Measurements from ENCODE around the gene ISOC1. TPM values are rescaled to one million over a fixed set of nuclear protein-coding genes. Genes with fewer than 3 reads are reported as not detected.

ISOC1 gene
- total RNA-seq, 5 donors from 2014 or later (not counting 1 experiment from before 2014, with no cell fraction given), result 9.2 to 16.5 (median 13.6) TPM

DNA sequence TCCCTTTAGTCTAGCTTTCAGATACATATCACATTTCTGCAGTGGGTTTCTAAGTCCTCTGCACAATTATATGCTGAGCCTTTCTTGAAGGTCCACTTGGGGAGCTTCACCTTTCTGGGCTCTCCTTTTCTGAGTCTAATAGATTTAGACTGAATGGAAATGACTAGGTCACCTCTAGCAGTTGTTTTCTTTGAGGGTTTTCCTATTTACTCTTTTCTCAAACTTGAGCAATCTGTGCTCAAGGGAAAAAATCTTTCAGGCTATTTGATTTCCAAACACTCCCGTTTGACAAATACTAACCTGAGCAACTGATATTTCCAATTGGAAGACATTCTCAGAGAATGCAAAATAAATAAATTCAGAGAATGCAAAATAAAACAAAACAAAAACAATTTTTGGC, 39.0 kb downstream of the ISOC1 start:
- Histone ChIP-seq H3K36me3 (ENCODE audit: control insufficient read depth in 2 of 2, extremely low read depth in 1 of 2, insufficient read depth in 1 of 2, low read length in 1 of 2) (no peaks in the 10 kb centered on the region), H3K4me1 (ENCODE audit: control insufficient read depth in 1 of 2, extremely low read depth in 1 of 2, insufficient read depth in 2 of 2, low read length in 2 of 2) (no peaks in the 10 kb centered on the region), H3K4me3 (ENCODE audit: control insufficient read depth in 1 of 2, extremely low read depth in 1 of 2, low read length in 1 of 2) (no peak overlapping the region), H3K27ac (ENCODE audit: low read length) (no peak overlapping the region), H3K9me3 (no peaks in the 10 kb centered on the region), H3K27me3 (replicated peaks in 1 of 2; ENCODE audit: control insufficient read depth in 2 of 2, extremely low read depth in 1 of 2, insufficient read depth in 2 of 2, low read length in 1 of 2) (no peaks in the 10 kb centered on the region)
- WGBS (ENCODE audit: insufficient coverage), result no CpG with 5 or more reads among the region's 1 CpG
- no peaks in the 10 kb centered on the region for H3K9me3 Mint-ChIP-seq
- no peaks in the 10 kb centered on the region for H3K4me1 Mint-ChIP-seq
- no peaks in the 10 kb centered on the region for H3K36me3 Mint-ChIP-seq
- no peak overlapping the region for H3K4me3 Mint-ChIP-seq
- DNase-seq, result no peak
- ChIA-PET POLR2A (no interaction called here), CTCF (no interaction called here)
- peaks cover 0 to 3% of the 10 kb centered on the region in 2 donors for H3K27me3 Mint-ChIP-seq
- no peak overlapping the region for H3K27ac Mint-ChIP-seq
- no peak for ATAC-seq (replicated peaks in 1 of 4)

DNA sequence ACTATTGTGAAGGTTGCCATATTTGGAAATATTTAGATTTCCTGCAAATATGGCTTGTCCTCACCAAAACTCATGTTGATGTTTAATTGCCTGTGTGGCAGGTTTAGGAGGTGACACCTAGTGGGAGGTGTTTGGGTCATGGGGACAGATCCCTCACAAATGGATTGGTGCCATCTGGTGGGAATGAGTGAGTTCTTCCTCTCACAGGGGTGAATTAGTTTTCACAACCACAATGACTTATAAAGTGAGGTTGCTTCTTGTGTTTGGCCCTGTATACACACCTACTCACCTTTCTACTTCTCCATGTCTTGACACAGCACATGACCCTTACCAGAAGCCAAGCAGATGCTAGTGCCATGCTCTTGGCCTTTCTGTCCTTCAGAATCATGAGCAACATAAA, 41.1 kb downstream of the ISOC1 start:
- no peaks in the 10 kb centered on the region for H3K9me3 ChIP-seq
- DNase-seq, result peak in 3 of 35 experiments; percentile 1 to 40 (median 8)
- no peaks in the 10 kb centered on the region for H3K4me1 Mint-ChIP-seq
- H3K27ac ChIP-seq (ENCODE audit: low read length), result no peak overlapping the region
- no peaks in the 10 kb centered on the region for H3K36me3 Mint-ChIP-seq
- no peaks in the 10 kb centered on the region for H3K27me3 ChIP-seq (replicated peaks in 1 of 2; ENCODE audit: control insufficient read depth in 2 of 2, extremely low read depth in 1 of 2, insufficient read depth in 2 of 2, low read length in 1 of 2)
- H3K9me3 Mint-ChIP-seq, result no peaks in the 10 kb centered on the region
- H3K27ac Mint-ChIP-seq, result no peak overlapping the region
- ChIA-PET POLR2A (no interaction called here), CTCF (interaction anchor here (1.0 to 1.3 kb wide), 2 partner anchors 10 to 231 kb away, joined by 3 to 4 read pairs; no protein-coding TSS in a partner anchor)
- no peak overlapping the region for H3K4me3 Mint-ChIP-seq
- peaks cover 0 to 3% of the 10 kb centered on the region in 2 donors for H3K27me3 Mint-ChIP-seq
- no peaks in the 10 kb centered on the region for H3K4me1 ChIP-seq (ENCODE audit: control insufficient read depth in 1 of 2, extremely low read depth in 1 of 2, insufficient read depth in 2 of 2, low read length in 2 of 2)
- H3K36me3 ChIP-seq (ENCODE audit: control insufficient read depth in 2 of 2, extremely low read depth in 1 of 2, insufficient read depth in 1 of 2, low read length in 1 of 2), result no peaks in the 10 kb centered on the region
- no peak overlapping the region for H3K4me3 ChIP-seq (ENCODE audit: control insufficient read depth in 1 of 2, extremely low read depth in 1 of 2, low read length in 1 of 2)
- ATAC-seq (replicated peaks in 1 of 4), result peak in 1 of 4 experiments; percentile 36

DNA sequence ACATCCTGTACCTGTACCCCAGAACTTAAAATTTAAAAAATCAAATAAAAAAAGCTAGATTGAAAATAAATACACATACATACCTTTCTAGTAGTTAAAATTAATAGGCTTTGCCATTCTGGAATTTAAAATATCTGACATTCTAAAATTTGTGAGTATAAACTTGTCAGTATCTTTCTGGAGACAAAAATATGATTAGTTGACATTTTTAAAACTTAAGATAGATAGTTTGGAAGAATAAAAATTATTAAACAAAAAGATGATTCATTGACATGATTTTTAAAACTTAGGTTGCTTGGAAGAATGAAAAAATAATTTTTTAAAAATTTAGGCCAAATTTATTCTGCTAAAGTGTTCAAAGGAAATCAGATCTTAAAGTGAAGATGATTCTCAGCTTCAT, 43.1 kb downstream of the ISOC1 start:
- no peaks in the 10 kb centered on the region for H3K4me1 ChIP-seq (ENCODE audit: control insufficient read depth in 1 of 2, extremely low read depth in 1 of 2, insufficient read depth in 2 of 2, low read length in 2 of 2)
- no peak overlapping the region for H3K4me3 ChIP-seq (ENCODE audit: control insufficient read depth in 1 of 2, extremely low read depth in 1 of 2, low read length in 1 of 2)
- no peak overlapping the region for H3K27ac ChIP-seq (ENCODE audit: low read length)
- no peaks in the 10 kb centered on the region for H3K36me3 Mint-ChIP-seq
- ATAC-seq (replicated peaks in 1 of 4) (no peak), DNase-seq (no peak)
- POLR2A ChIA-PET, result no interaction called here
- no peaks in the 10 kb centered on the region for H3K9me3 ChIP-seq
- H3K27me3 ChIP-seq (replicated peaks in 1 of 2; ENCODE audit: control insufficient read depth in 2 of 2, extremely low read depth in 1 of 2, insufficient read depth in 2 of 2, low read length in 1 of 2), result no peaks in the 10 kb centered on the region
- no peaks in the 10 kb centered on the region for H3K36me3 ChIP-seq (ENCODE audit: control insufficient read depth in 2 of 2, extremely low read depth in 1 of 2, insufficient read depth in 1 of 2, low read length in 1 of 2)
- H3K27me3 Mint-ChIP-seq, result peaks cover 0 to 6% of the 10 kb centered on the region in 2 donors
- H3K4me1 Mint-ChIP-seq, result no peaks in the 10 kb centered on the region
- H3K27ac Mint-ChIP-seq, result no peak overlapping the region
- H3K4me3 Mint-ChIP-seq, result no peak overlapping the region
- CTCF ChIA-PET, result interaction anchor here in 1 of 2 donors (1.1 kb wide), 1 partner anchor 11 kb away, joined by 3 read pairs; no protein-coding TSS in a partner anchor
- no peaks in the 10 kb centered on the region for H3K9me3 Mint-ChIP-seq

DNA sequence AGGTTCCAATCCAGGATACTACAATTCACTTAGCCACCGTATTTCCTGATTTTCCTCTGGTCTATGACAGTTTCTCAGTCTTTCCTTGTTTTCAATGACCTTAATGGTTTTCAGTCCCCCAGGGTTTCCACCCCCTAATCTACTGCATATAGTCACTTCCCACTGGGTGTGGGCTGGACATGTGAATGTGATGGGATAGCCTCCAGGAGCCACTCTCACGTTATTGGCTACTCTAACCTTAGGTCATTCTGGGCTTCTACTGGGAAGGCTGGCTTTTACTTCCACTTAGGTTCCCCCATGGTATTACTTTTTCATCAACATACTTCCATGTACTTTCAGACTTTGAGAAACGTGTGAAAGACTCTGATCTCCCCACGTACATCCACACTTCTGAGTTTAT, 46.5 kb downstream of the ISOC1 start:
- CTCF ChIA-PET, result no interaction called here
- WGBS (ENCODE audit: insufficient coverage), result 82% methylated on average over 2 of the region's 4 CpGs
- no peaks in the 10 kb centered on the region for H3K4me1 Mint-ChIP-seq

DNA sequence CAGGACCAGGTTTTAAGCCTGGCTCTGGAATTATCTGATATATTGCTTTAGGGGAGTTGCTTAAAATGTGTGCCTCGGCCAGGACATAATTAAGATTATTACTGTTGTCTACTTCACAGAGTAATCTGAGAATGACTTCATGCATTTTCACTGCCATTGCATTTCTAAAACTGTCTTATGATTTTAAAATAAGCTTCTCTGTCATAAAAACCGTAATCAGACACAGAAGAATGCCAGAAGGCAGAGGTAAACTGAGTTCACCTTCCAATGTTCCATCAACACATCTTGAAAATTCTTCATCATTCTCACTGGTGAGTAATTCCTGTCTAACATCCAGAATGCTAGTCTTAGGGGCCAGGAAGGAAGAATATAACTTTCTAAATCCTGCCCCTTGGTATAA, 47.1 kb downstream of the ISOC1 start:
- Histone ChIP-seq H3K9me3 (no peaks in the 10 kb centered on the region), H3K27ac (ENCODE audit: low read length) (no peak overlapping the region), H3K4me1 (ENCODE audit: control insufficient read depth in 1 of 2, extremely low read depth in 1 of 2, insufficient read depth in 2 of 2, low read length in 2 of 2) (no peaks in the 10 kb centered on the region), H3K4me3 (ENCODE audit: control insufficient read depth in 1 of 2, extremely low read depth in 1 of 2, low read length in 1 of 2) (no peak overlapping the region), H3K36me3 (ENCODE audit: control insufficient read depth in 2 of 2, extremely low read depth in 1 of 2, insufficient read depth in 1 of 2, low read length in 1 of 2) (no peaks in the 10 kb centered on the region), H3K27me3 (replicated peaks in 1 of 2; ENCODE audit: control insufficient read depth in 2 of 2, extremely low read depth in 1 of 2, insufficient read depth in 2 of 2, low read length in 1 of 2) (no peaks in the 10 kb centered on the region)
- no peak for ATAC-seq (replicated peaks in 1 of 4)
- Mint-ChIP-seq H3K27me3 (peaks cover 0 to 3% of the 10 kb centered on the region in 2 donors), H3K27ac (no peak overlapping the region), H3K4me1 (no peaks in the 10 kb centered on the region), H3K36me3 (no peaks in the 10 kb centered on the region), H3K4me3 (no peak overlapping the region), H3K9me3 (no peaks in the 10 kb centered on the region)
- 33% methylated on average over 1 of the region's 2 CpGs for WGBS (ENCODE audit: insufficient coverage)
- POLR2A ChIA-PET, result no interaction called here
- DNase-seq, result no peak
- CTCF ChIA-PET, result no interaction called here

More for the DNA sequence above, 46.5 kb downstream of the ISOC1 start:
- POLR2A ChIA-PET, result no interaction called here
- Histone ChIP-seq H3K9me3 (no peaks in the 10 kb centered on the region), H3K27me3 (replicated peaks in 1 of 2; ENCODE audit: control insufficient read depth in 2 of 2, extremely low read depth in 1 of 2, insufficient read depth in 2 of 2, low read length in 1 of 2) (no peaks in the 10 kb centered on the region), H3K27ac (ENCODE audit: low read length) (no peak overlapping the region), H3K4me1 (ENCODE audit: control insufficient read depth in 1 of 2, extremely low read depth in 1 of 2, insufficient read depth in 2 of 2, low read length in 2 of 2) (no peaks in the 10 kb centered on the region), H3K36me3 (ENCODE audit: control insufficient read depth in 2 of 2, extremely low read depth in 1 of 2, insufficient read depth in 1 of 2, low read length in 1 of 2) (no peaks in the 10 kb centered on the region), H3K4me3 (ENCODE audit: control insufficient read depth in 1 of 2, extremely low read depth in 1 of 2, low read length in 1 of 2) (no peak overlapping the region)
- Mint-ChIP-seq H3K36me3 (no peaks in the 10 kb centered on the region), H3K27me3 (peaks cover 0 to 3% of the 10 kb centered on the region in 2 donors), H3K9me3 (no peaks in the 10 kb centered on the region), H3K27ac (no peak overlapping the region), H3K4me3 (no peak overlapping the region)
- ATAC-seq (replicated peaks in 1 of 4) (no peak), DNase-seq (no peak)

DNA sequence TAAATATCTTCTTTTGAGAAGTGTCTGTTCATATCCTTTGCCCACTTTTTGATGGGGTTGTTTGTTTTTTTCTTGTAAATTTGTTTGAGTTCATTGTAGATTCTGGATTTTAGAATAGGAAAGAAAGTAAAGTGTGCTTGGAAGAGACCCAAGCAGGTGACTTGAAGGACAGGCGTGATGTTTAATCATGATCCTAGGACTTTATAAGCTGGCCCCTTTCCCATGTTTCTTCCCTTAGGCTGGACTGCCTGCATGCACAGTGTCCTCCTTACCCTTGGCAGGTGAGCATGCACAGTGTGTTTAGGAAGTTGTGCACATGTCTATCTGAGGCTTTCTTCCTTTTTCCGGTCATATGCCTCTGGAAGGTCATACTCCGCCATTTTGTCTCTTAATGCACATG, 61.3 kb downstream of the ISOC1 start:
- Mint-ChIP-seq H3K4me3 (no peak overlapping the region), H3K9me3 (peaks cover 0 to 8% (median 4%) of the 10 kb centered on the region in 3 donors), H3K27ac (no peak overlapping the region), H3K4me1 (no peaks in the 10 kb centered on the region), H3K36me3 (peaks cover 9% of the 10 kb centered on the region), H3K27me3 (peaks cover 0 to 2% of the 10 kb centered on the region in 2 donors)
- 92% methylated on average over 3 of the region's 3 CpGs for whole genome bisulfite sequencing (ENCODE audit: insufficient coverage)
- ATAC-seq (replicated peaks in 1 of 4), result no peak
- ChIA-PET POLR2A (no interaction called here), CTCF (no interaction called here)
- Histone ChIP-seq H3K27me3 (replicated peaks in 1 of 2; ENCODE audit: control insufficient read depth in 2 of 2, extremely low read depth in 1 of 2, insufficient read depth in 2 of 2, low read length in 1 of 2) (no peaks in the 10 kb centered on the region), H3K9me3 (no peaks in the 10 kb centered on the region), H3K4me1 (ENCODE audit: control insufficient read depth in 1 of 2, extremely low read depth in 1 of 2, insufficient read depth in 2 of 2, low read length in 2 of 2) (no peaks in the 10 kb centered on the region), H3K4me3 (ENCODE audit: control insufficient read depth in 1 of 2, extremely low read depth in 1 of 2, low read length in 1 of 2) (no peak overlapping the region), H3K36me3 (ENCODE audit: control insufficient read depth in 2 of 2, extremely low read depth in 1 of 2, insufficient read depth in 1 of 2, low read length in 1 of 2) (no peaks in the 10 kb centered on the region), H3K27ac (ENCODE audit: low read length) (no peak overlapping the region)
- DNase-seq, result no peak

DNA sequence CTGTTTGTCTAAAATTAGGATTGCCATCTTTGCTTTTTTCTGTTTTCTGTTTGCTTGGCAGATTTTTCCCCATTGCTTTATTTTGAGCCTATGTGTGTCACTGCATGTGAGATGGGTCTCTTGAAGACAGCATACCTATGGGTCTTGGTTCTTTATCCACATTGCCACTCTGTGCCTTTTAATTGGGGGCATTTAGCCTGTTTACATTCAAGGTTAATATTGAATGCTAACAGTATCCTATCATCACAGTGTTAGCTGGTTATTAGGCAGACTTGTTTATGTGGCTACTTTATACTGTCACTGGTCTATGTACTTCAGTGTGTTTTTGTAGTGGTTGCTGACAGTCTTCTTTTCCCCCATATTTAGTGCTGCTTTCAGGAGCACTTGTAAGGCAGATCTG, 67.3 kb downstream of the ISOC1 start:
- DNase-seq (no peak), ATAC-seq (replicated peaks in 1 of 4) (no peak)
- no peaks in the 10 kb centered on the region for H3K36me3 ChIP-seq (ENCODE audit: control insufficient read depth in 2 of 2, extremely low read depth in 1 of 2, insufficient read depth in 1 of 2, low read length in 1 of 2)
- no peaks in the 10 kb centered on the region for H3K4me1 Mint-ChIP-seq
- peaks cover 0 to 3% of the 10 kb centered on the region in 2 donors for H3K27me3 Mint-ChIP-seq
- H3K27ac Mint-ChIP-seq, result no peak overlapping the region
- peaks cover 15% of the 10 kb centered on the region for H3K36me3 Mint-ChIP-seq
- H3K4me3 Mint-ChIP-seq, result no peak overlapping the region
- H3K4me3 ChIP-seq (ENCODE audit: control insufficient read depth in 1 of 2, extremely low read depth in 1 of 2, low read length in 1 of 2), result no peak overlapping the region
- no peak overlapping the region for H3K27ac ChIP-seq (ENCODE audit: low read length)
- peaks cover 2% of the 10 kb centered on the region for H3K9me3 ChIP-seq
- CTCF ChIA-PET, result no interaction called here
- no peaks in the 10 kb centered on the region for H3K4me1 ChIP-seq (ENCODE audit: control insufficient read depth in 1 of 2, extremely low read depth in 1 of 2, insufficient read depth in 2 of 2, low read length in 2 of 2)
- peaks cover 7 to 30% (median 23%) of the 10 kb centered on the region in 3 donors for H3K9me3 Mint-ChIP-seq
- no peaks in the 10 kb centered on the region for H3K27me3 ChIP-seq (replicated peaks in 1 of 2; ENCODE audit: control insufficient read depth in 2 of 2, extremely low read depth in 1 of 2, insufficient read depth in 2 of 2, low read length in 1 of 2)
- POLR2A ChIA-PET, result no interaction called here

All from T-cell (primary cell).